ENCODE measurements around the gene ELANE. TPM values are rescaled to one million over a fixed set of nuclear protein-coding genes. Genes with fewer than 3 reads are reported as not detected.

The ELANE gene
- polyA plus RNA-seq, 4 donors: 0.48 to 1.1 TPM; not detected in 2

- DNase-seq (ENCODE audit: low read depth in 4 of 4, low spot score in 3 of 4): no peak
Measured at GRCh38 chr19:858868-859843, 7.1 kb downstream of the ELANE start, which contains the start of gene CFD. Gene CFD, plus strand, starts transcription at chr19:859664. Its CDS starts 26 bp downstream, at chr19:859690.

DNA sequence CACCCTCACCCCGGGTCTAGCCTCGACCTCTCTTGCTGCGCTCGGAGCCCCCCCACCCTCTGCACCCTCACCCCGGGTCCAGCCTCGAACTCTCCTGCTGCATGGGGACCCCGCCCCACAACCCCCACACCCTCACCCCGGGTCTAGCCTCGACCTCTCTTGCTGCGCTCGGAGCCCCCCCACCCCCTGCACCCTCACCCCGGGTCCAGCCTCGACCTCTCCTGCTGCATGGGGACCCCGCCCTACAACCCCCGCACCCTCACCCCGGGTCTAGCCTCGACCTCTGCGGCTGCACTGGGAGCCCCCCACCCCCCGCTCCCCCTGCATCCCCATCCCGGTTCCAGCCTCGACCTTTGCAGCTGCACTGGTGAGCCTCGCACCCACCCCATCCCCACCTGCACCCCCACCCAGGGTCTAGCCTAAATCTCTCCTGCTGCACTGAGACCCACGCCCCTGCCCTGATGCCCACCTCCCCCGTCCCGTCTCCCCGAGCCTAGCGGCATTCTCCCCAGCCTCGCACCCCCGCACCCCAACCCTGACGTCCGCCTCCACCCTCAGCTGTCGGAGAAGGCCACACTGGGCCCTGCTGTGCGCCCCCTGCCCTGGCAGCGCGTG is 9.1 kb downstream of the ELANE start:
- no peak for DNase-seq (ENCODE audit: low read depth in 4 of 4, low spot score in 3 of 4)

DNA sequence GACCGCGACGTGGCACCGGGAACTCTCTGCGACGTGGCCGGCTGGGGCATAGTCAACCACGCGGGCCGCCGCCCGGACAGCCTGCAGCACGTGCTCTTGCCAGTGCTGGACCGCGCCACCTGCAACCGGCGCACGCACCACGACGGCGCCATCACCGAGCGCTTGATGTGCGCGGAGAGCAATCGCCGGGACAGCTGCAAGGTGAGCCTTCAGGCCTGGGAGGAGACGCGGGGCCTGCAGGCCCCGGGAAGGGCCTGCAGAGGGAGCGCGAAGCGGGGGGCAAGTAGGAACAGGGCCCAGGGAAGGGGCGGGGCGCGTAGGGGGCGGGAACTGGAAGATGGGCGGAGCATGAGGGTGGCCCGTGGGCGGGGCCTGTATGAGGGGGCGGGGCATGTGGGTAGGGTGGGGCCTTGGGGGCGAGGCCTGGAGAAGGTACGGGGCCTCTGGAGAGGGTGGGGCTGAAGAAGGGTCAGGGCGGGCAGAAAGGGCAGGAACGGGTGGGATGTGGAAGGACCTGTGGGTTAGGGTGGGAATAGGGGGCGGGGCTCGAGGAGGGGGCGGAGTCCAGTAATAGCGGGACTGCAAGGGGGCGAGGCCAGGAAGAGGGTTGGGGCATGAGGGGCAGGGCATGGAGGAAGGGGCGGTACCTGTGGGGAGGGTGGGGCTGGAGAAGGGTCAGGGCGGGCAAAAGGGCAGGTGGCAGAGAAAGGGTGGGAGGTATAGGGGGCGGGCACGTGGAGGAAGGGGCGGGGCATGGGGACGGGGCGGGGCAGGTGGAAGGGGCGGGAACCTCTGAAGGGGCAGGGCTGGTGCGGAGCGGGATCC is 9.9 kb downstream of the ELANE start:
- DNase-seq (ENCODE audit: low read depth in 4 of 4, low spot score in 3 of 4): no peak

DNA sequence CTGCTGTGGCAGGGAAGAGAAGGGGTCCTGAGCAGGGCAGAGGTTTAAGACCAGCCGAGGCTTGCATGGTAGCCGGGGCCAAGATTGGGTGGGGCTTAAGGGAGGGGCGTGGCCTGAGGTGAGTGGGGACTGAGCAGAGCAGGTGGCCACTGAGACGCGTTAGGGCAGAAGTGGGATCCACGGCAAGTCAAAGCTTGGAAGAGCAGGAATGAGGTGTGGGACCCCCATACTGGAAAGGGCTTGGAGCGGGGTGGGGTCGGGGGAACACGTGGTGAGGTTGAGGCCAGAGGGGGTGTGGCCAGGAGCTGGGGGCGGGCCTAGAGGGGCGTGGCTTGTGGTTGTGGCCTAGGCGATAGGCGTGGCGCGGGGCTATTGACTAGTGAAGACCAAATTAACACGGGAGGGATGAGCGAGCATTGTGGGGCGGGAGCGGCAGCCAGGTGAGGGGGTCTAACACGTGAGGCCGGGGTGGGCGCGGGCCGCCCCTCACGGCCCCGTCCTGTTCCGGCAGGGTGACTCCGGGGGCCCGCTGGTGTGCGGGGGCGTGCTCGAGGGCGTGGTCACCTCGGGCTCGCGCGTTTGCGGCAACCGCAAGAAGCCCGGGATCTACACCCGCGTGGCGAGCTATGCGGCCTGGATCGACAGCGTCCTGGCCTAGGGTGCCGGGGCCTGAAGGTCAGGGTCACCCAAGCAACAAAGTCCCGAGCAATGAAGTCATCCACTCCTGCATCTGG is 10.6 kb downstream of the ELANE start:
- DNase-seq (ENCODE audit: low read depth in 4 of 4, low spot score in 3 of 4): no peak

GRCh38 chr19:863315-863620 is 11.2 kb downstream of the ELANE start:
- no peak for DNase-seq (ENCODE audit: low read depth in 4 of 4, low spot score in 3 of 4)

DNA sequence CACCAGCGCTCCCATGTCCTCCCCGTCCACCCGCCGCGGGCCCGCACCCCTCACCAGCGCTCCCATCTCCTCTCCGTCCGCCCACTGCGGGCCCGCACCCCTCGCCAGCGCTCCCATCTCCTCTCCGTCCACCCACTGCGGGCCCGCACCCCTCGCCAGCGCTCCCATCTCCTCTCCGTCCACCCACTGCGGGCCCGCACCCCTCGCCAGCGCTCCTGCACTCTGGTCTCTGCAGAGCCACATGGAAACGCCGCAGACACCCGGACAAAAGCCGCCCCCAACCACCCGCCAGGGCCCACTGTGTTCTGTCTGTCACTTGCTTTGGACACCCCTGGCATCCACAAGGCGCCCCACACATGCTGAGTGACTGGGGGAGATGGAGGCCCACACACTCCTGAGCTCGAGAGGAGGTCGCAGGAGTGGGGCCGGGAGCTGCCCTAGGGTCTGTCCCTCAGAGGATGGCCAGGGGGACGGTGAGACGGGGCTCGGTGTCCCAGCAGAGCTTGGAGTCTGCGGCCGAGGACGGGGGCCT is 14.7 kb downstream of the ELANE start:
- DNase-seq (ENCODE audit: low read depth in 4 of 4, low spot score in 3 of 4): no peak

DNA sequence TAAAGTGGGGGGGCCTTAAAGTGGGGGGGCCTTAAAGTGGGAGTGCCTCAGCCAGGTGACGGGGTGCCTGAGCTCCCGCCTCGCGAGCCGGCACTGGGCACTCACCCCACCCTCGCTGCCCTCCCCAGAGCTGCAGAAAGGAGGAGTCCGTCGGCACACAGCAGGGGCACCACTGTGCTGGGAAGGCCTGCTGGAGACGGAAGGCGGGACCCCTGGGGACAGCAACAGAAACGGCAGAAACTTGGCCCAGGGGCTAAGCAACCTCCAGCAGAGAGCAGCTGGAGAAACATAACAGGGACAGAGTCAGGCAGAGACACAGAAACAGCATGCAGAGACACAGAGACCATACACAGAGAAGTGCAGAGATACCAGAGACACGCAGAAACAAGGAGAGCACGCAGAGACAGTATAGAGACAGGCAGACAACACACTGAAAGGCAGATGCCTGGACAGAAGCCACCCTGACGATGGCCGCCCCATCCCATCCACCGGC is 15.2 kb downstream of the ELANE start:
- no peak for DNase-seq (ENCODE audit: low read depth in 4 of 4, low spot score in 3 of 4)

GRCh38 chr19:867855-868457 is 15.9 kb downstream of the ELANE start:
- no peak for DNase-seq (ENCODE audit: low read depth in 4 of 4, low spot score in 3 of 4)

- DNase-seq (ENCODE audit: low read depth in 4 of 4, low spot score in 3 of 4): no peak
Measured at GRCh38 chr19:868458-869244, 16.5 kb downstream of the ELANE start.

DNA sequence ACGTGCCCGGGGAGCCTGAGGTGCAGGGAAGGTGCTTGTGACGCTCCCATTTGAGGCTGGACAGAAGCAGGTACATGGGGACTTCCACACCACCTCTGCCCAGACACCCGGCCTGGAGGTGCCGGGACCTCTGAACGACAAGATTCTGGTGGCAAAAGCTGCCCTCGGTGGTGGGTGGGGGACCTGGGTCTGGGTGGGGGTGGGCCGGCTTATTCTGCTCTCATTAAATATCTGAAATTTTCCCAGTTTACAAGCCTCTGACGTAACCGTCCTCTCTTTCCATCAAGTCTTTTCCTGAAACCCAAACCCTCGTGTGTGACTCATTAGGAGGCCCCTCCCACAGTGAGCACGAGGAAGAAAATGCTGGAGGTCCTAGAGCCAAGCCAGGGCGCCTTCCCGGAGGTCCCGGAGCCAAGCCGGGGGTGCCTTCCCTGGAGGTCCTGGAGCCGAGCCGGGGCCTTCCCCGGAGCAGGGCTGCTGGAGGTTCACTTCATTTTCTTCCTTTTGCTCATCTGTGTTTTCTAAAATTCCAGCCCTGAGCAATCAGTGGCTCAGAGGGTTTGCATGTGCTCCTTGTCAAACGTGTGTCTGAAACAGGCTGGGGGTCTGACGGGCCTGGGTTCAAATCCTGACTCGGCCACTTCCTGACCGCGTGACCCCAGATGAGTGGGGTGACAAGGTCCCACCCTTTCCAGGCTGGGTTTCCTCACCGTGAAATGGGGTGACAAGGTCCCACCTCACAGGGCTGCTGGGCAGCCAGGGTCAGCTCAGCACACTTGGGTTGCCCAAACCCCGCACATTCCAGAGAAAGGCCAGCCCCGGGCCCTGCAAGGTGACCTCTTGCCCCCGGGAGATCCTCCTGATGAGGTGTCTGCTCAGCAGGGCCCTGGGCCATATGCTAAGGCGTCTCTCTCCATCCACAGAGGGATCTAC is 17.4 kb downstream of the ELANE start:
- no peak for DNase-seq (ENCODE audit: low read depth in 4 of 4, low spot score in 3 of 4)

DNA sequence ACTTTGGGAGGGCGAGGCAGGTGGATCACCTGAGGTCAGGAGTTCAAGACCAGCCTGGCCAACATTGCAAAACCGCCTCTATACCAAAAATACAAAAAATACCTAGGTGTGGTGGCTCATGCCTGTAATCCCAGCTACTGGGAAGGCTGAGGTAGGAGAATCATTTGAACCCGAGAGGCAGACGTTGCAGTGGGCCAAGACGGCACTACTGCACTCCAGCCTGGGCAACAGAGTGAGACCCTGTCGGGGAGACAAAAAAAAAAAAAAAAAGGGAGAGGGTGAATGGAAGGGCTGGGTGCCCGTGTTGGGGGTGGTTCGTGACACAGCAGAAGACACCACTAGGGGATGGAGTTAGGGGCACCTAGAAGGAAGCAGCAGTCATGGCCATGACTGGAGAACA is 18.2 kb downstream of the ELANE start:
- no peak for DNase-seq (ENCODE audit: low read depth in 4 of 4, low spot score in 3 of 4)

- DNase-seq (ENCODE audit: low read depth in 4 of 4, low spot score in 3 of 4): no peak
Measured at GRCh38 chr19:870963-871401, 18.9 kb downstream of the ELANE start.

- no peak for DNase-seq (ENCODE audit: low read depth in 4 of 4, low spot score in 3 of 4)
Measured at GRCh38 chr19:871446-872265, 19.6 kb downstream of the ELANE start.

DNA sequence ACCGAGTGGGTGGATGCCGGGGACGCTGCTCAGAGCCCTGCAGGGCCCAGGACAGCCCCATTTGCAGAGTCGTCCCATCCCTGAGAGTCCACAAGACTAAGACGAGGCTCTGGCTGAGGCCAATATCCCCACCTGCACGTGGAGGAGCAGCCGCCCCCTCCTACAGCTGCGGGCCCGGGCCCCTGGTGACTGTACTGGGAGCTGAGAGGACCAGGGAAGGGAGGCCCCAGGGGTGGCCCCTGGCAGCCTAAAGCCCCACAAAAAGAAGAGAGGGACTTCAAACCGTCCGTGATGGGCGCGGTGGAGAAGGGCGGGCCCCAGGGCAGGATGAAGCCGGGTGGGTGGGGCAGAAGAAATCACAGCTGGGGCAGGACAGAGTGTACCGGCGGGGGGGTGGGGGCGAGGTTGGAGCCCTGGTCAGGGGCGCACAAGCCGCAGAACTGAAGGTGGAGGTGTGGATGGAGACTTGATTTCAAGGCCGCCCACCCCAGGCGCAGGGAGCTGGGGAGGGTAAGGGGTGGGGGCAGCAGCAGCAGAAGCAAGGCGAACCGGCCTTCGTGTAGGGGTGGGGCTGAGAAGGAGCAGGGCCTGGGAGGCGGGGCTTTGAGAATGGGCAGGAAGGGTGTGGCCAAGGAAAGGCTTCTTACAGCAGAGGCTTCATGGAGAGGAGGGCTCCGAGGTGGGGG is 20.3 kb downstream of the ELANE start:
- no peak for DNase-seq (ENCODE audit: low read depth in 4 of 4, low spot score in 3 of 4)

DNA sequence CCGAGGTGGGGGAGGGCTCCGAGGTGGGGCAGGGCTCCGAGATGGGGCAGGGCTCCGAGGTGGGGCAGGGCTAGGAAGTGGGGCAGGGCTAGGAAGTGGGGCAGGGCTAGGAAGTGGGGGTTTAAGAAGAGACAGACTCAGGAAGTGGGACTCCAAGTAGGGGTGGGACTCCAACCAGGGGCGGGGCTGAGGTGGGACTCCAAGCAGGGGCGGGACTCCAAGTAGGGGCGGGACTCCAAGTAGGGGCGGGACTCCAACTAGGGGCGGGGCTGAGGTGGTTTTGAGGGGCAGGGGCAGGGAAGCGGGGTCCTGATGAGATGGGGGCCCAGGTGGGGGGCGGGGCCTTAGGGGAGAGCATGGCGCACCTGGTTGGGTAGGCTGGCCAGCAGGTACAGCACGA is 21.0 kb downstream of the ELANE start:
- no peak for DNase-seq (ENCODE audit: low read depth in 4 of 4, low spot score in 3 of 4)

DNA sequence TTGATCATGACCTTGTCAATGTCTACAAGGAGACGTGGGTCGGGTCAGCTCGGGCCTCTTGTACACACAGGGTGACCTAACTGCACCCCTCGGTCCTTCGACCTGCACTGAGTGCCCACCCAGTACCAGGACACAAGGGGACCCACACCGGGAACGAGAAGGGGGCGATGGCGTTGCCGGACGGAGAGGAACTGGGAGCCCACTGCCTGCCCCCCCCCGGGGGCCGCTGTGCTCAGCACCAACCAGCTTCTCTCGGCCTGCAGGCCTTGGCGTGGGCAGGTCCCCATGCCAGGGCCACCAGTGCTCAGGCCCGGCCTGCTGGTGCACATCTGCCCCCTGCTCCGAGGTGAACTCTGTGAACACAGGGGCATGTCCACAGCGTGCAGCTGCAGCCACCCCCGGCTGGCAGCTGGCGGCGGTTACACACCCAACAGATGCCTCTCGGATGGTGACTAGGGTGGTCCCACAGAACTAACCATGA is 21.5 kb downstream of the ELANE start:
- no peak for DNase-seq (ENCODE audit: low read depth in 4 of 4, low spot score in 3 of 4)
